A673 (cell line): ENCODE data around the gene ACBD7. TPM values are rescaled to one million over a fixed set of nuclear protein-coding genes. Genes with fewer than 3 reads are reported as not detected.

Experiments used
- BruUV-seq: library from RNA; stranded (reverse); fragments of 400-500 nt; replicated peaks from 2 replicates; lab custom pipeline; 2021; lab: Mats Ljungman, UMichigan
- CTCF ChIA-PET: fragments of 300-600 bp; sonication (Branson Sonifier 250); formaldehyde crosslinking; loops from one replicate; lab custom pipeline; 2022; ENCODE audit warnings: antibody characterized with exemption; lab: Charles Lee
- POLR2A ChIA-PET: fragments of 300-600 bp; sonication (Branson Sonifier 250); formaldehyde crosslinking; loops from one replicate; lab custom pipeline; 2022; ENCODE audit warnings: antibody characterized with exemption; ENCODE audit not compliant: low non-redundant PET; lab: Charles Lee
- DNase-seq: peaks from one replicate; pipeline ENCODE4 v3.0.0-alpha.2; 2015; ENCODE audit warnings: low spot score
- H3K27ac ChIP-seq: fragments of 200-600 bp; sonication (generic); 2 replicates; pipeline ENCODE4 v1.5.1; 2016; ENCODE audit warnings: mixed run types, low read depth, mild to moderate bottlenecking, mixed read lengths, antibody characterized with exemption, low read length; ENCODE audit not compliant: poor library complexity, severe bottlenecking
- H3K27me3 ChIP-seq: fragments of 200-600 bp; sonication (generic); replicated peaks from 2 replicates; pipeline ENCODE4 v1.6.1; 2017; ENCODE audit warnings: mixed run types, low read depth, mild to moderate bottlenecking, mixed read lengths, antibody characterized with exemption, low read length; ENCODE audit not compliant: insufficient read depth, poor library complexity
- H3K36me3 ChIP-seq: fragments of 200-600 bp; sonication (generic); 2 replicates; pipeline ENCODE4 v1.6.1; 2016; ENCODE audit warnings: mixed run types, mild to moderate bottlenecking, mixed read lengths, antibody characterized with exemption, low read length; ENCODE audit not compliant: insufficient read depth, poor library complexity, severe bottlenecking
- H3K4me1 ChIP-seq: fragments of 200-600 bp; sonication (generic); 2 replicates; pipeline ENCODE4 v1.6.1; 2017; ENCODE audit warnings: mixed run types, mild to moderate bottlenecking, mixed read lengths, antibody characterized with exemption, low read length; ENCODE audit not compliant: insufficient read depth, poor library complexity, severe bottlenecking
- H3K4me3 ChIP-seq: fragments of 200-600 bp; sonication (generic); 2 replicates; pipeline ENCODE4 v1.5.1; 2016; ENCODE audit warnings: low read depth, mixed run types, mild to moderate bottlenecking, mixed read lengths, low read length; ENCODE audit not compliant: poor library complexity, severe bottlenecking
- H3K9me3 ChIP-seq: fragments of 200-600 bp; sonication (generic); 2 replicates; pipeline ENCODE4 v1.6.1; 2016; ENCODE audit warnings: mixed run types, low read depth, mild to moderate bottlenecking, mixed read lengths, antibody characterized with exemption, low read length; ENCODE audit not compliant: poor library complexity, severe bottlenecking
- EZH2 ChIP-seq: fragments of 200-600 bp; sonication (generic); IDR thresholded peaks from 2 replicates; pipeline ENCODE4 v1.6.1; 2017; ENCODE audit warnings: borderline replicate concordance, low read depth, mild to moderate bottlenecking, mixed read lengths, antibody characterized with exemption, low read length; ENCODE audit not compliant: poor library complexity, severe bottlenecking
- intact Hi-C: fragments of 100-400 bp; cut with micrococcal nuclease; formaldehyde crosslinking; loops from one replicate; pipeline ENCODE4 v1.10.0; 2022; ENCODE audit not compliant: unreplicated experiment
- total RNA-seq: library from RNA; stranded (reverse); gene quantifications from 2 replicates; pipeline ENCODE4 v1.2.3, GENCODE V29; 2021
- TF ChIP-seq, protein P1 (sequence below): fragments of 300-800, 200-600 bp; sonication (generic); conservative IDR thresholded peaks from 2 replicates; pipeline ENCODE4 v1.5.1; 2017; ENCODE audit warnings: low read depth, mild to moderate bottlenecking, antibody characterized with exemption, low read length, moderate library complexity, mixed read lengths

Gene ACBD7
- total RNA-seq, 1 experiment from 2014 or later: 2.0 TPM

DNA sequence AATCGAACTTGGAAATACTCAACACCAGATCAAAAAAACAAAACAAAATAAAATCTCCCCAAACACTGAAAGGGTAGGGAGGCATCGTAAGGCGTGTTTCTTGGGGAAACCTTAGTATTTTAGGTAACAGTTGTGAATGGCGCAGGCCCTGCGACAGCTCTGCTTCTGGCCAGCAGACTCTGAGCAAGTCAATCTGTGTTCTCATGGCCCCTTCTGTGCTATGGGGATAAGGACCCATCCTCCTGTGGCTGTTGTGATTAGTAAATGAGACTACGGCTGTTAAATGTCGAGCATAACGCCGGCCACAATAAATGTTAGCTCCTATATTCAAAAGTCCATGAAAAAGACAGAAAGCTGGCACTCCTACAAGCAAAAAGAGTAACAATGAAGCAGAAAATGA lies 35.6 kb upstream of the ACBD7 start:
- no peak for DNase-seq
- POLR2A ChIA-PET: no interaction called here

GRCh38 chr10:15123749-15124184 lies 35.2 kb upstream of the ACBD7 start:
- intact Hi-C loops: no loop called here
- Histone ChIP-seq H3K4me1 (no peaks in the 10 kb centered on the region), H3K27ac (no peak overlapping the region), H3K4me3 (no peak overlapping the region), H3K36me3 (no peaks in the 10 kb centered on the region), H3K9me3 (no peaks in the 10 kb centered on the region), H3K27me3 (no peaks in the 10 kb centered on the region)
- ChIA-PET CTCF (no interaction called here), POLR2A (no interaction called here)
- no peak for DNase-seq
- no peak for TF ChIP-seq EZH2
- TF ChIP-seq, protein P1, sequence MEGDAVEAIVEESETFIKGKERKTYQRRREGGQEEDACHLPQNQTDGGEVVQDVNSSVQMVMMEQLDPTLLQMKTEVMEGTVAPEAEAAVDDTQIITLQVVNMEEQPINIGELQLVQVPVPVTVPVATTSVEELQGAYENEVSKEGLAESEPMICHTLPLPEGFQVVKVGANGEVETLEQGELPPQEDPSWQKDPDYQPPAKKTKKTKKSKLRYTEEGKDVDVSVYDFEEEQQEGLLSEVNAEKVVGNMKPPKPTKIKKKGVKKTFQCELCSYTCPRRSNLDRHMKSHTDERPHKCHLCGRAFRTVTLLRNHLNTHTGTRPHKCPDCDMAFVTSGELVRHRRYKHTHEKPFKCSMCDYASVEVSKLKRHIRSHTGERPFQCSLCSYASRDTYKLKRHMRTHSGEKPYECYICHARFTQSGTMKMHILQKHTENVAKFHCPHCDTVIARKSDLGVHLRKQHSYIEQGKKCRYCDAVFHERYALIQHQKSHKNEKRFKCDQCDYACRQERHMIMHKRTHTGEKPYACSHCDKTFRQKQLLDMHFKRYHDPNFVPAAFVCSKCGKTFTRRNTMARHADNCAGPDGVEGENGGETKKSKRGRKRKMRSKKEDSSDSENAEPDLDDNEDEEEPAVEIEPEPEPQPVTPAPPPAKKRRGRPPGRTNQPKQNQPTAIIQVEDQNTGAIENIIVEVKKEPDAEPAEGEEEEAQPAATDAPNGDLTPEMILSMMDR: no peak
- BruUV-seq: no TSS peak

More for the DNA sequence above, 35.6 kb upstream of the ACBD7 start:
- Histone ChIP-seq H3K27ac (no peak overlapping the region), H3K27me3 (no peaks in the 10 kb centered on the region), H3K9me3 (no peaks in the 10 kb centered on the region), H3K4me3 (no peak overlapping the region), H3K4me1 (no peaks in the 10 kb centered on the region), H3K36me3 (no peaks in the 10 kb centered on the region)
- no TSS peak for BruUV-seq
- no peak for TF ChIP-seq EZH2
- TF ChIP-seq, protein P1: no peak
- intact Hi-C loops: no loop called here
- CTCF ChIA-PET: no interaction called here

- no TSS peak for BruUV-seq
- Histone ChIP-seq H3K36me3 (no peaks in the 10 kb centered on the region), H3K4me3 (no peak overlapping the region), H3K4me1 (no peaks in the 10 kb centered on the region), H3K9me3 (no peaks in the 10 kb centered on the region), H3K27ac (no peak overlapping the region), H3K27me3 (no peaks in the 10 kb centered on the region)
- TF ChIP-seq, protein P1: no peak
- TF ChIP-seq EZH2: no peak
- CTCF ChIA-PET: no interaction called here
- intact Hi-C loops: no loop called here
- POLR2A ChIA-PET: no interaction called here
- DNase-seq: no peak
Observed at GRCh38 chr10:15122477-15123030, 34.0 kb upstream of the ACBD7 start.
